ENCODE data around the gene LTK.

DNA sequence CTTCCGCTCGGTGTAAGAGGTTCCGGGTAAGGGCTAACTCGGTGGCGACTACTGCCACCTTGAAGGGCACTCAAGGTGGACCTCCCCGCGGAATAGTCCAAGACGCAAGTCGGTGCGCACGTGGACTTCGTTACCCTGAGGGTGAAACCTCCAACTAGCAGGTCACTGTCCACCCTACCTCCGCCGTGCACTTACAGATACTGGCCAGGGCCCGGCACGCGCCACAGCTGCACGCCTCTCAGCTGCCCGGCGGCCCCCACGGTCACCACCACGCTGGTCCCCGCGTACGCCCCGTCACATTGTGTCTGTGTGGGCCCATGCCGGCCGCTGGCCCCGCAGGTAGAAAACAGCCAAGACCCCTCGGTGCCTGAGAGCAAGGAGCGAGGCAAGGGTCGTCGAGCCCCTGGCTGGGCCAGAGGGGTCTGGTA is 1.1 kb downstream of the LTK start:
- TF ChIP-seq, protein P1, sequence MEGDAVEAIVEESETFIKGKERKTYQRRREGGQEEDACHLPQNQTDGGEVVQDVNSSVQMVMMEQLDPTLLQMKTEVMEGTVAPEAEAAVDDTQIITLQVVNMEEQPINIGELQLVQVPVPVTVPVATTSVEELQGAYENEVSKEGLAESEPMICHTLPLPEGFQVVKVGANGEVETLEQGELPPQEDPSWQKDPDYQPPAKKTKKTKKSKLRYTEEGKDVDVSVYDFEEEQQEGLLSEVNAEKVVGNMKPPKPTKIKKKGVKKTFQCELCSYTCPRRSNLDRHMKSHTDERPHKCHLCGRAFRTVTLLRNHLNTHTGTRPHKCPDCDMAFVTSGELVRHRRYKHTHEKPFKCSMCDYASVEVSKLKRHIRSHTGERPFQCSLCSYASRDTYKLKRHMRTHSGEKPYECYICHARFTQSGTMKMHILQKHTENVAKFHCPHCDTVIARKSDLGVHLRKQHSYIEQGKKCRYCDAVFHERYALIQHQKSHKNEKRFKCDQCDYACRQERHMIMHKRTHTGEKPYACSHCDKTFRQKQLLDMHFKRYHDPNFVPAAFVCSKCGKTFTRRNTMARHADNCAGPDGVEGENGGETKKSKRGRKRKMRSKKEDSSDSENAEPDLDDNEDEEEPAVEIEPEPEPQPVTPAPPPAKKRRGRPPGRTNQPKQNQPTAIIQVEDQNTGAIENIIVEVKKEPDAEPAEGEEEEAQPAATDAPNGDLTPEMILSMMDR (IDR thresholded peaks at IDR 0.05), result no peak
- TF ChIP-seq POLR2A (IDR thresholded peaks at IDR 0.05), result no peak
